Activated CD8-positive, alpha-beta memory T cell treated with anti-CD3 and anti-CD28 coated beads, Interleukin-2, amount 50 U/mL, for 1 hour (primary cell): ENCODE data around the gene EHMT1.

ENCODE experiments used
- DNase-seq: peaks from one replicate; pipeline ENCODE4 v3.0.0-alpha.2; 2020; ENCODE audit errors: extremely low read depth

The EHMT1 gene

GRCh38 chr9:137646341-137646740 is 27.5 kb downstream of the EHMT1 start:
- DNase-seq: no peak

DNA sequence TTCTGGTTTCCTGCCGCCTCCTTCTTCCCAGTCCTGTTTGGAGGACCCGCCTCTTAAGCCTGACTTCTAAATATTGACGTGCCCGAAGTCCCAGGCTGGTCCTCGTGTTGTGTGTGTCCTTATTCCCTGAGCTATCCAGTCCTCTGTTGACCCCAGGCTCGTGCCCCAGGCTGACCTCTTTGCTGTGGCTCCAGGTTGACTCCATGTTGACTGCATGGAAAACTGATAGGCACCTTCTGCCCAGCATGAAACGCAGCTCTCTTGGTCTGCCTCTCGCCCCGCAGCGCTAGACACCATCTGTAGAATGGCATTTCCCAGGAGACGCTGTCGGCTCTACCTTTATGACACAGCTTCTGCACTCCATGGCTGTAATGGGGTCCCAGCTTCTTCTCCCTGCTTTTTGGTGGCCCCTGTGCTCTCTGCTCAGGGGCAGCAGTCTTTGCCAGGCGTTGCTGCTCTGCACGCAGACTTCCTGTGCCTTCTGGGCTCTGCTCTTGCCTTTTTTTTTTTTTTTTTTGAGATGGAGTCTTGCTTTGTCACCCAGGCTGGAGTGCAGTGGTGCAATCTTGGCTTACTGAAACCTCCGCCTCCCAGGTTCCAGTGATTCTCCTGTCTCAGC is 28.4 kb downstream of the EHMT1 start:
- no peak for DNase-seq

- no peak for DNase-seq
Observed at GRCh38 chr9:137648396-137648795, 29.6 kb downstream of the EHMT1 start.

DNA sequence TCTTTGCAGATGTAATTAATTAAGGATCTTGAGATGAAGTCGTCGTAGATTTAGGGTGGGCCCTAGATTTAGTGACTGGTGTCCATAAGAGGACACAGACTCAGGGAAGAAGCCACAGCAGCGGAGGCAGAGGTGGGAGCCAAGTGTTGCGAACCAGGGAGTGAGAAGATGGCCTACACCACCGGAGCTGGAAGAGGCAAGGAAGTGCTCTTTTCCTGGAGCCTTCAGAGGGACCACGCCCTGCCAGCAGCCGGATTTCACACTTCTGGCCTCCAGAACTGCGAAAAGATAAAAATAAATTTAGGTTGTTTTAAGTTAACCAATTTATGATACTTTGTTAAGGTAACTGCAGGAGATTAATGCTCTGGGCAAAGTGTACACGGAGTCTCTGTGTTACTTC is 30.7 kb downstream of the EHMT1 start:
- no peak for DNase-seq

DNA sequence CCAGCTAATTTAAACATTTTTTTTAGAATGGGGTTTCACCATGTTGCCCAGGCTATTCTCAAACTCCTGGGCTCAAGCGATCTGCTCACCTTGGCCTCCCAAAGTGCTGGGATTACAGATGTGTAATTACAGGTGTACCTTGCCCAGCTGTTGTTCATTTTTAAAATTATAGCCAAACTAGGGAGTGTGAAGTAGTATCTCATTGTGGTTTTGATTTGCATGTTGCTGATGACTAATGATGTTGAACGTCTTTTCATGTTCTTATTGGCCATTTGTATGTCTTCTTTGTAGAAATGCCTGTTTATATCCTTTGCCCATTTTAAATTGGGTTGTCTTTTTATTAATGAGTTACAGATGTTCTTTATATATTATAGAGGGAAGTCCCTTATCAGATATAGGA is 31.5 kb downstream of the EHMT1 start:
- DNase-seq: no peak

DNA sequence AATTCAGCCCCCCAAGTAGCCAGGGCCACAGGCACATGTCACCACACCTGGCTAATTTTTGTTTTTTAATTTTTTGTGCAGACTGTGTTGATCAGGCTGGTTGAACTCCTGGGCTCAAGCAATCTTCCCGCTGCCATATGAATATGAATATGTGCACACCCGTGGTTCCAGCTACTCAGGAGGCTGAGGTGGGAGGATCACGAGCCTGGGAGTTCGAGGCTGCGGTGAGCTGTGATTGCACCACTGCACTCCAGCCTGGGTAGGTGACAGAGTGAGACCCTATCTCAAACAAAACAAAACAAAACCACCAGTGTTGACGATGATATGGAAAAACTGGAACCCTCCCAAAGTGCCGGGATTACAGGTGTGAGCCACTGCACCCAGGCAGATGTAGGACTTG is 32.0 kb downstream of the EHMT1 start:
- DNase-seq: no peak

DNA sequence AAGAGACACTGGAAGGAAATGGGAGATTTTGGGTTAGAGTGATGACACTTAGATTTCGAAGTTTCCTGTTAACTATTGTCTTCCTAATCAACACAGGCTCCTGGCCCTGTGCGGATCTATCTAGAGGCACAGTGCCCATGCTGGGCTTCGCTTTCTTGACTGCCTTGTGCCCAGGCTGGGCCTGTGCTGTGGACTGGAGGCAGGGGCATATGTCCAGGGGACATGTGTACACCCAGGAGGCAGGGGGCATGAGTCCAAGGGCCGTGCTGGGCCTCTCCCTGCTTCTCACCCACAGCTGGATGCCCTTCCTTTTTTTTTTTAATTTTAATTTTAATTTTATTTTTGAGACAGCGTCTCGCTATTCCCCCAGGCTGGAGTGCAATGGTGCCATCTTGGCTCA is 37.6 kb downstream of the EHMT1 start:
- no peak for DNase-seq

GRCh38 chr9:137657606-137658005 is 38.8 kb downstream of the EHMT1 start:
- no peak for DNase-seq

DNA sequence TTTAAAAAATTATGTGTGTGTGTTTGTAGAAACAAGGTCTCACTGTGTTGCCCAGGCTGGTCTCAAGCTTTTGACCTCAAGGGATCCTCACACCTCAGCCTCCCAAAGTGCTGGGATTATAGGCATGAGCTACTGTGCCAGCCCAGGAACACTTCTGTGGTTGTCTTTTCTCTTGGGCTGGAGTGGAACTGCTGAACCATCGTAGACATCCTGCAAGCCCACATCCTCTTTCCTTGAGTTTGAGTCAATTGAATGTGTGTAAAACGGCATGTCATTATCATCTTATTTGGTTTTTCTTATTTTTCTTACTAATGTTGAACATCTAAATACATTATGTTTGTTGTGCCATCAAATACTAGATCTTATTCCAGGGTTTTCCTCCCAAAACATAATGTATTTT is 40.0 kb downstream of the EHMT1 start:
- no peak for DNase-seq

GRCh38 chr9:137660144-137660543 is 41.3 kb downstream of the EHMT1 start:
- DNase-seq: no peak

DNA sequence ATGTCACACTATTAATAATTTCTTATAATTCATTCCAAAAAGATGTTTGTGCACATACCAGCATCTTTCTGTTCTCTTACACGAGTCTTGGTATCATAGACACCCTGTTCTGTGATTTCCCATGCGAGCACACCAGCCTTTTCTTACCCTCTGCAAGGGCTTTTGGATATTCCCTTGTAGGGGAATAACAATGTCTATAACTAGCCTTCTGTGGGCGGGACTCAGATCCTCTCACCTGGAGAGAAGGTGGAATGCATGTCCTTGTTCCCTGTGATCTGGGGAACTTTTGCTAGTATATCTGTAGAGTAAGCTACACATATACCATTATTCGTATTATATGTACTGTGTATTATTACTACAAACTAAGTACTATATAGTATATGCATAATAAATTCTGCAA is 44.8 kb downstream of the EHMT1 start:
- DNase-seq: no peak

GRCh38 chr9:137664676-137665075 is 45.9 kb downstream of the EHMT1 start:
- DNase-seq: no peak

GRCh38 chr9:137665226-137665625 is 46.4 kb downstream of the EHMT1 start:
- no peak for DNase-seq

- DNase-seq: no peak
Observed at GRCh38 chr9:137665697-137666512, 47.1 kb downstream of the EHMT1 start.

DNA sequence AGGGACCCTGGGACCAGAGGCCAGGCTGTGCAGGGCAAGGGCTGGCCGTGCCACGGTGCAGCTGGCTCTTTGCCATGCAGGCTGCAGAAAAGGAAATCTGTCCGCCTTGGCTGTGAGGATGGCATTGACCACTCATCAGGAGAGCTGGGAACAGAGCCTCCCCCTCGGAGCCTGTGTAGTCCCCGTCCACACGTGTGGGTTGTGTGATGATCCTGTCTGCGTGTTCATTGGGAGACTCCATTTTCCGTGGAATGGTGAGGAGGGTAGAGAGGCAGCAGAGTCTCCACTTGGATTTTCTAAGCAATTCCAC is 47.7 kb downstream of the EHMT1 start:
- no peak for DNase-seq

- no peak for DNase-seq
Observed at GRCh38 chr9:137666955-137667670, 48.3 kb downstream of the EHMT1 start.

DNA sequence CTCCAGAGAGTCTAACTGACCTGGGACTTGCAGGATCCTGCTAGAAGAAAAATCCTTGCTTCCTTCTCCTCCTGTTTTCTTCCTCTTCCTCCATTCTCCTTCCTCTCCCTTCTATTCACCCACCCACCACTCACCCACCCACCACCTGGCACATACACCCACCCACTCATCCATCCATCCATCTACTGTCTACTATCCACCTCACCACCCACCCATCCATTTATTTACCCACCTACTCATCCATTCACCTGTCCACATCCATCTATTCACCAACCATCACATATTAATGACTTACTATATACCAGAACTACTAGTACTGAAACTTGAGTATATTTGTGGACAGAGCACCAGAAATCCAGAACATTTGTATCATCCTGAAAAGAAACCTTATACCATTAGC is 49.4 kb downstream of the EHMT1 start:
- no peak for DNase-seq

- DNase-seq: no peak
Observed at GRCh38 chr9:137669261-137669672, 50.5 kb downstream of the EHMT1 start.

GRCh38 chr9:137670391-137671195 is 51.8 kb downstream of the EHMT1 start:
- DNase-seq: no peak

DNA sequence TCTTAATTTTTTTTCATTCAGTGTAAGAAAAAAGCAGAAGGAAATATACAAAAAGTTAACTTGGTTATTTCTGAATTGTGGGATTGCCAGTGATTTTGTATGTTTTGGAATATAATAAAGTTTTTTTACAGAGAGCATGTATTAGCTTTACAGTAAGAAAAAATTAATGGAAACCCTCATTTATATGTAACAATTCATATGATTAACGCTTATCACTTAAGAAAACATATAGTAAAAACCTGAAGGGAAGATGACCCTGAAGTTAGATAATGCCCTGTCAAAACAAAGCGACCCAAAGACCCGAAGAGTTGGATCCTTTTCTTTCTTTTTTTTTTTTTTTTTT is 52.4 kb downstream of the EHMT1 start:
- DNase-seq: no peak

- DNase-seq: no peak
Observed at GRCh38 chr9:137671721-137672120, 52.9 kb downstream of the EHMT1 start.
